GM18868 (cell line): ENCODE results near the gene P2RY2.
"Not testable (repeated sequence)": the region's sequence is repeated elsewhere in the genome, so short reads cannot be mapped to it uniquely, and the experiment has no call there.

ENCODE experiments used
- ATAC-seq: cut with Tn5 transposase; IDR thresholded peaks from one replicate; pipeline ENCODE4 v1.9.1; 2021; ENCODE audit warnings: mild to moderate bottlenecking, moderate library complexity; ENCODE audit not compliant: unreplicated experiment

Gene P2RY2

GRCh38 chr11:73226297-73227006 lies 8.4 kb downstream of the P2RY2 start:
- ATAC-seq, result no peak

GRCh38 chr11:73227571-73228211 lies 9.6 kb downstream of the P2RY2 start:
- ATAC-seq, result no peak

GRCh38 chr11:73228268-73229134 lies 10.4 kb downstream of the P2RY2 start:
- ATAC-seq, result no peak

GRCh38 chr11:73229321-73229895 lies 11.3 kb downstream of the P2RY2 start:
- ATAC-seq, result no peak

- no peak for ATAC-seq
Observed at GRCh38 chr11:73229896-73230875, 12.1 kb downstream of the P2RY2 start.

- no peak for ATAC-seq
Observed at GRCh38 chr11:73230931-73231330, 12.8 kb downstream of the P2RY2 start.

- ATAC-seq, result not testable (repeated sequence)
Observed at GRCh38 chr11:73232487-73232886, 14.4 kb downstream of the P2RY2 start.

GRCh38 chr11:73233211-73233610 lies 15.1 kb downstream of the P2RY2 start:
- ATAC-seq, result no peak

GRCh38 chr11:73233692-73234470 lies 15.8 kb downstream of the P2RY2 start:
- no peak for ATAC-seq

GRCh38 chr11:73234471-73235181 lies 16.5 kb downstream of the P2RY2 start:
- ATAC-seq, result no peak

GRCh38 chr11:73235236-73235786 lies 17.2 kb downstream of the P2RY2 start:
- ATAC-seq, result no peak

GRCh38 chr11:73236205-73236765 lies 18.2 kb downstream of the P2RY2 start:
- ATAC-seq, result no peak

GRCh38 chr11:73236854-73237253 lies 18.8 kb downstream of the P2RY2 start:
- no peak for ATAC-seq

GRCh38 chr11:73237471-73238290 lies 19.6 kb downstream of the P2RY2 start:
- no peak for ATAC-seq

GRCh38 chr11:73239111-73239521 lies 21.0 kb downstream of the P2RY2 start:
- no peak for ATAC-seq

GRCh38 chr11:73239571-73240189 lies 21.6 kb downstream of the P2RY2 start:
- no peak for ATAC-seq
